ENCODE measurements around the gene HIVEP1. TPM values are rescaled to one million over a fixed set of nuclear protein-coding genes. Genes with fewer than 3 reads are reported as not detected.

Gene HIVEP1
- total and polyA plus RNA-seq, 3 donors from 2014 or later: 15.5 to 53.3 (median 44.1) TPM

DNA sequence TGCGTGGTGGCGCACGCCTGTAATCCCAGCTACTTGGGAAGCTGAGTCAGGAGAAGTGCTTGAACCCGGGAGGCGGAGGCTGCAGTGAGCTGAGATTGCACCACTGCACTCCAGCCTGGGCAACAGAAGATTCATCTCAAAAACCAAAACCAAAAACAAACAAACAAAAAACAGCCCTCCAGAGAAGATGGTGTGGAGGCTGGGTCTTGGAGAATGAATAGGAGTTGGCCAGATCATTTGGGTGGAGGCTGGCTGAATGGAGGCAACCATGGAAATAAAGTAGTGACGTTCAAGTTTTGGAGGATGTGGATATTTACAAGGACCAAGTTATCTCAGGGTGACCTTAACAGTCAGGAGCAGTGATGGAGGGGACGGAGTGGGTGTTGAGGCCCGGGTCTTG lies 24.7 kb downstream of the HIVEP1 start:
- no peak for DNase-seq
- no peaks in the 10 kb centered on the region for H3K9me3 ChIP-seq
- no peaks in the 10 kb centered on the region for H3K27me3 ChIP-seq
- H3K4me3 ChIP-seq: no peak overlapping the region
- H3K27ac ChIP-seq: no peak overlapping the region
- peaks cover 9% of the 10 kb centered on the region for H3K4me1 ChIP-seq
- TF ChIP-seq, protein P1, sequence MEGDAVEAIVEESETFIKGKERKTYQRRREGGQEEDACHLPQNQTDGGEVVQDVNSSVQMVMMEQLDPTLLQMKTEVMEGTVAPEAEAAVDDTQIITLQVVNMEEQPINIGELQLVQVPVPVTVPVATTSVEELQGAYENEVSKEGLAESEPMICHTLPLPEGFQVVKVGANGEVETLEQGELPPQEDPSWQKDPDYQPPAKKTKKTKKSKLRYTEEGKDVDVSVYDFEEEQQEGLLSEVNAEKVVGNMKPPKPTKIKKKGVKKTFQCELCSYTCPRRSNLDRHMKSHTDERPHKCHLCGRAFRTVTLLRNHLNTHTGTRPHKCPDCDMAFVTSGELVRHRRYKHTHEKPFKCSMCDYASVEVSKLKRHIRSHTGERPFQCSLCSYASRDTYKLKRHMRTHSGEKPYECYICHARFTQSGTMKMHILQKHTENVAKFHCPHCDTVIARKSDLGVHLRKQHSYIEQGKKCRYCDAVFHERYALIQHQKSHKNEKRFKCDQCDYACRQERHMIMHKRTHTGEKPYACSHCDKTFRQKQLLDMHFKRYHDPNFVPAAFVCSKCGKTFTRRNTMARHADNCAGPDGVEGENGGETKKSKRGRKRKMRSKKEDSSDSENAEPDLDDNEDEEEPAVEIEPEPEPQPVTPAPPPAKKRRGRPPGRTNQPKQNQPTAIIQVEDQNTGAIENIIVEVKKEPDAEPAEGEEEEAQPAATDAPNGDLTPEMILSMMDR (IDR thresholded peaks at IDR 0.05): no peak
- no peak for TF ChIP-seq POLR2A (IDR thresholded peaks at IDR 0.05)
- H3K36me3 ChIP-seq (ENCODE audit: low read depth, missing control alignments): no peaks in the 10 kb centered on the region
- WGBS, 2 donors: 93 to 94% methylated on average over 8 of the region's 8 CpGs
- intact Hi-C loops (cut with DNase I; ENCODE audit: low total_unique reads): no loop called here

DNA sequence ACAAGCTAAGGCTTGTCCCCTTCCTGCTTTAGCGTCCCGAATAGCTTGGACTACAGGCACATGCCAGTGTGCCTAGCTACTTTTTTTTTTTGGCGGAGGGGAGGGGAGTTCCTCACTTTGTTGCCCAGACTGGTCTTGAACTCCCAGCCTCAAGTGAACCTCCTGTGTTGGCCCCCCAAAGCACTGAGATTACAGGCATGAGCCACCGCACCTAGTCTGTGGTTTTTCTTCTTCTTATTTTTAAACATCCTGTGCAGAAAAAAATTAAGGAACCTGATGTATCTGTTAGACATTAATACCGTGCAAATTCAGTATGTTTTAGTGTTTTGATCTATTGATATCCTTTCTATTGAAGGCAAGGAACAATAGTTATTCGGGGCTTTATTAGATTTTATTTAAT lies 25.7 kb downstream of the HIVEP1 start:
- Histone ChIP-seq H3K9me3 (no peaks in the 10 kb centered on the region), H3K4me3 (no peak overlapping the region), H3K4me1 (peaks cover 9% of the 10 kb centered on the region), H3K27ac (no peak overlapping the region), H3K27me3 (no peaks in the 10 kb centered on the region), H3K36me3 (ENCODE audit: low read depth, missing control alignments) (no peaks in the 10 kb centered on the region)
- DNase-seq: no peak
- 77 to 84% methylated on average over 6 of the region's 6 CpGs for WGBS, 2 donors
- TF ChIP-seq, protein P1 (IDR thresholded peaks at IDR 0.05): no peak
- TF ChIP-seq POLR2A (IDR thresholded peaks at IDR 0.05): no peak
- intact Hi-C loops (cut with DNase I; ENCODE audit: low total_unique reads): no loop called here

DNA sequence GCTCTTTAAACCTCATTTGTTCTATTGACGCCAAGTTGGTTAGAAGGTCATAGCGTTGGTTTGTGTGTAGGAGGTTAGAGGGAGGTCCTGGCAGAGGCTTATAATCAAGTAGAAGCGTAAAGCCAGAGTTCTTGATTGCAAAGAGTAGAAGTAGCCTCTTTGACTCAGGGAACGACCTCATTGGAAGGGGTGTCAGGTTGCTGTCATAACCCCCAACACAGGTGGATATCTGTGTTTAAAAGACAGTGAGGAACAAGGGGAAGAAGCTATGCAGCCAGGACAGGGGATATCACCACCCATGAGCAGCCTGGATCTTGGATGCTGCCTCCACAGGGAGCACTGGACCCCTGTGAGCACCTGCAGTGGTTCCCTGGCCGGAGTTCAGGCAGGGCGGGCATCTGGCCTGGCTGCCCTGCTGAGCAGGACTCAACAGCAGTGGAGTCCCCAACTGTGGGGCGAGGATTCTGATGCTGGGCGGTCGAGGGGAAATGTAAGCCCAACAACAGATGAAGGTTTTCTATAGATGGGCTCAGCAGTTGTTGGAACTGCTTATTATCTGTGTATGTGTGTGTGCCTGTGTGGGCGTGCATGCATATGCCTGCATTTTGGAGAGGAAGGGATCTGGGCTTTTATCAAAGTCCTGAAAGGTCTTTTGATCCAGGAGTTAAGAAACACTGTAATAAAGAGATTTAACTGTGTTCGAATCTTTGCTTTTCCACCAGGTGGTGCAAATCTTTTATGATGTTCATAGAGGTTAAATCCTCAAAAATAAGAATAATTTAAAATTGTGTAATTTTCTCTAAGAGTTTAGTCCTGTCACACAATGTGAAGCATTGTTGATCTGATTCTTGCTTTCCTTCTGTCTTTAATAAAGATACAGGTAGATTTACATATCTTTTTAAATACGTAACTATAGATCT lies 27.7 kb downstream of the HIVEP1 start:
- Histone ChIP-seq H3K27me3 (no peaks in the 10 kb centered on the region), H3K27ac (no peak overlapping the region), H3K4me3 (no peak overlapping the region), H3K36me3 (ENCODE audit: low read depth, missing control alignments) (no peaks in the 10 kb centered on the region), H3K4me1 (no peaks in the 10 kb centered on the region), H3K9me3 (no peaks in the 10 kb centered on the region)
- WGBS, 2 donors: 77 to 81% methylated on average over 8 to 12 of the region's 12 CpGs
- no peak for DNase-seq
- TF ChIP-seq POLR2A (IDR thresholded peaks at IDR 0.05): no peak
- TF ChIP-seq, protein P1 (IDR thresholded peaks at IDR 0.05): no peak
- intact Hi-C loops (cut with DNase I; ENCODE audit: low total_unique reads): no loop called here

DNA sequence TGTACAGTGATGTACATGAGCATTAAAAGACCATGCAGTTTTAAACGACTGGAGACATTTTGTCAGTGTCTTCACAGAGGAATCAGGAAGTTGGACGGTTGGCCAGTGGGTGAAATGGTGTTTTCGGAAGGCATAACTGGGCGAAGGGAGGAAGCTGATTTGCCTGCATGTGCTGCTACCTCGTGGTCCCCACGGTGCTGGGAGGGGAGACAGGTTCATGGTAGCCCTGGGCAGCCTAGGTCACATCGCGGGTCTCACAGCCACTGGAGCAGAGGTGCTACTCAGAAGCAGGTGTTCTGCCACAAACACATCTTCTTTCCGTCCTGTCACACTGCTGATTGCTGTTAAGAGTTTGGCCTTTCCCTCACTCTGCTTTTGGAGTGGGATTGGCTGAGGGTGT lies 35.2 kb downstream of the HIVEP1 start:
- 89 to 94% methylated on average over 9 of the region's 9 CpGs for WGBS, 2 donors
- Histone ChIP-seq H3K9me3 (no peaks in the 10 kb centered on the region), H3K36me3 (ENCODE audit: low read depth, missing control alignments) (no peaks in the 10 kb centered on the region), H3K4me3 (no peak overlapping the region), H3K27me3 (no peaks in the 10 kb centered on the region), H3K4me1 (no peaks in the 10 kb centered on the region), H3K27ac (no peak overlapping the region)
- no peak for TF ChIP-seq POLR2A (IDR thresholded peaks at IDR 0.05)
- intact Hi-C loops (cut with DNase I; ENCODE audit: low total_unique reads): no loop called here
- DNase-seq: no peak

DNA sequence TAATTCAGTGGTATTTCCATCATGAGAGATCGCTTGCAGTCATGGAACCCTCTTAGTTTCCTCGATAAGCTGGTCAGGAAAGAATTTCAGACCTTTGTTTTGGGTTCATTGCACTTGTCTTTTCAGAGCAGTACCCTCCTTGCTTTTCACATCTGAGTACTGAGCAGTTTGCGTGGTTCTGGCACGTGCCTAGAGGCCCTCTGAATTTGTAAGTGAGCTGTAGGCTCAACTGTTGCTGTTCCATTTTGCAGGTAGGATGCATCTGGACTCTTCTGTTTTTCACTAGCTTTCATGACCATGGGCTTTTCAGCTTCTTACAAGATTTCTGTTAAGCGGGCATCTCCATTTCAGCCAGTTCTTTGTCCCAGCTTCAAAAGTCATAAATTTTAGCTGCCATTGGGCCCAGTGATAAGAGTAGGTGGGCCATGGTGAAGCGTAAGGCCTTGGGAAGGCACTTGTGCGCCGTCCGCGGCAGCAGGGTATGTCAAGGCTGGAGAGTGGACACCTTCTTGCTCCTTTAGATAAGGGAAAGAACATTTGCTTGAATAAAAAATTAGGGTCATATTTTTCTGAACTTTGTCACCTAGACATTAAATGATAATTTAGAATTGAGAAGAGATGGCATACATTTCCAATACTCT lies 35.8 kb downstream of the HIVEP1 start:
- intact Hi-C loops (cut with DNase I; ENCODE audit: low total_unique reads): no loop called here
- H3K4me1 ChIP-seq: no peaks in the 10 kb centered on the region
- no peaks in the 10 kb centered on the region for H3K9me3 ChIP-seq
- H3K27ac ChIP-seq: no peak overlapping the region
- H3K36me3 ChIP-seq (ENCODE audit: low read depth, missing control alignments): no peaks in the 10 kb centered on the region
- WGBS, 2 donors: 95% methylated on average over 10 of the region's 10 CpGs
- TF ChIP-seq POLR2A (IDR thresholded peaks at IDR 0.05): no peak
- TF ChIP-seq, protein P1 (IDR thresholded peaks at IDR 0.05): no peak
- H3K27me3 ChIP-seq: no peaks in the 10 kb centered on the region
- DNase-seq: no peak
- H3K4me3 ChIP-seq: no peak overlapping the region

Measured in testis (tissue), 3 donors.